ENCODE measurements around the gene GRB10.

Gene GRB10

GRCh38 chr7:50544992-50545391, 237.7 kb downstream of the GRB10 start:
- no peaks in the 10 kb centered on the region for H3K9me3 ChIP-seq (ENCODE audit: control insufficient read depth, insufficient read depth, low read length)
- no peaks in the 10 kb centered on the region for H3K36me3 ChIP-seq (ENCODE audit: control insufficient read depth, insufficient read depth, low read length)
- H3K4me3 ChIP-seq (ENCODE audit: low read length) = no peak overlapping the region
- no CpG with 5 or more reads among the region's 6 CpGs for WGBS (ENCODE audit: insufficient coverage, insufficient read length)
- H3K27ac ChIP-seq (ENCODE audit: low read length) = no peak overlapping the region
- H3K4me1 ChIP-seq (ENCODE audit: control insufficient read depth, insufficient read depth, low read length) = no peaks in the 10 kb centered on the region
- no peaks in the 10 kb centered on the region for H3K27me3 ChIP-seq (ENCODE audit: control insufficient read depth, insufficient read depth, low read length)
- DNase-seq (ENCODE audit: low read depth, low spot score) = no peak

GRCh38 chr7:50543776-50544442, 238.8 kb downstream of the GRB10 start:
- no peaks in the 10 kb centered on the region for H3K36me3 ChIP-seq (ENCODE audit: control insufficient read depth, insufficient read depth, low read length)
- H3K4me1 ChIP-seq (ENCODE audit: control insufficient read depth, insufficient read depth, low read length) = no peaks in the 10 kb centered on the region
- no peak overlapping the region for H3K4me3 ChIP-seq (ENCODE audit: low read length)
- no peaks in the 10 kb centered on the region for H3K27me3 ChIP-seq (ENCODE audit: control insufficient read depth, insufficient read depth, low read length)
- WGBS (ENCODE audit: insufficient coverage, insufficient read length) = no CpG with 5 or more reads among the region's 18 CpGs
- no peak for DNase-seq (ENCODE audit: low read depth, low spot score)
- H3K27ac ChIP-seq (ENCODE audit: low read length) = no peak overlapping the region
- H3K9me3 ChIP-seq (ENCODE audit: control insufficient read depth, insufficient read depth, low read length) = no peaks in the 10 kb centered on the region

- no peaks in the 10 kb centered on the region for H3K4me1 ChIP-seq (ENCODE audit: control insufficient read depth, insufficient read depth, low read length)
- no peaks in the 10 kb centered on the region for H3K36me3 ChIP-seq (ENCODE audit: control insufficient read depth, insufficient read depth, low read length)
- DNase-seq (ENCODE audit: low read depth, low spot score) = no peak
- WGBS (ENCODE audit: insufficient coverage, insufficient read length) = no CpG with 5 or more reads among the region's 11 CpGs
- H3K27me3 ChIP-seq (ENCODE audit: control insufficient read depth, insufficient read depth, low read length) = no peaks in the 10 kb centered on the region
- H3K27ac ChIP-seq (ENCODE audit: low read length) = no peak overlapping the region
- no peak overlapping the region for H3K4me3 ChIP-seq (ENCODE audit: low read length)
- no peaks in the 10 kb centered on the region for H3K9me3 ChIP-seq (ENCODE audit: control insufficient read depth, insufficient read depth, low read length)
These were observed 240.6 kb downstream of the GRB10 start for GRCh38 chr7:50542132-50542531.

- no peaks in the 10 kb centered on the region for H3K4me1 ChIP-seq (ENCODE audit: control insufficient read depth, insufficient read depth, low read length)
- no peaks in the 10 kb centered on the region for H3K27me3 ChIP-seq (ENCODE audit: control insufficient read depth, insufficient read depth, low read length)
- H3K27ac ChIP-seq (ENCODE audit: low read length) = no peak overlapping the region
- DNase-seq (ENCODE audit: low read depth, low spot score) = no peak
- no peaks in the 10 kb centered on the region for H3K9me3 ChIP-seq (ENCODE audit: control insufficient read depth, insufficient read depth, low read length)
- no peak overlapping the region for H3K4me3 ChIP-seq (ENCODE audit: low read length)
- WGBS (ENCODE audit: insufficient coverage, insufficient read length) = no CpG with 5 or more reads among the region's 9 CpGs
- H3K36me3 ChIP-seq (ENCODE audit: control insufficient read depth, insufficient read depth, low read length) = no peaks in the 10 kb centered on the region
These were observed 241.7 kb downstream of the GRB10 start for GRCh38 chr7:50540785-50541579.

Data from iPS DF 6.9 (cell line).